WTC11 (cell line): Measurements from ENCODE around the gene ACACA. TPM values are rescaled to one million over a fixed set of nuclear protein-coding genes. Genes with fewer than 3 reads are reported as not detected.

Experiments
- ATAC-seq: fragments of 200-7000 bp; cut with Tn5 transposase; 2 replicates; pipeline ENCODE4 v1.10.0; 2021; ENCODE audit warnings: mild to moderate bottlenecking, moderate library complexity
- CTCF ChIA-PET: fragments of 300-600 bp; sonication (Branson Sonifier 250); formaldehyde crosslinking; loops from one replicate; lab custom pipeline; 2021; ENCODE audit warnings: antibody characterized with exemption; lab: Charles Lee
- POLR2A ChIA-PET: fragments of 350-600 bp; sonication (Branson Sonifier 250); formaldehyde crosslinking; loops from one replicate; lab custom pipeline; 2021; ENCODE audit warnings: antibody characterized with exemption; lab: Charles Lee
- DNase-seq: peaks from one replicate; pipeline ENCODE4 v3.0.0; 2021; ENCODE audit warnings: low spot score
- H3K27ac Mint-ChIP-seq: 2 replicates; pipeline ENCODE4 v1.8.0; 2021; ENCODE audit warnings: mixed read lengths
- H3K27me3 Mint-ChIP-seq: 2 replicates; pipeline ENCODE4 v1.8.0; 2021; ENCODE audit warnings: low read depth, mild to moderate bottlenecking, moderate library complexity, mixed read lengths
- H3K36me3 Mint-ChIP-seq: 2 replicates; pipeline ENCODE4 v1.8.0; 2021; ENCODE audit warnings: mixed read lengths
- H3K4me1 Mint-ChIP-seq: 2 replicates; pipeline ENCODE4 v1.8.0; 2022; ENCODE audit warnings: mixed read lengths
- H3K4me3 Mint-ChIP-seq: 2 replicates; pipeline ENCODE4 v1.8.0; 2021; ENCODE audit warnings: mild to moderate bottlenecking, moderate library complexity, mixed read lengths
- H3K9me3 Mint-ChIP-seq: 2 replicates; pipeline ENCODE4 v1.8.0; 2021; ENCODE audit warnings: mixed read lengths
- CTCF ChIP-seq: fragments of 200-600 bp; IDR thresholded peaks from 2 replicates; pipeline ENCODE4 v1.8.0; 2022; ENCODE audit warnings: antibody characterized with exemption
- ETV6 ChIP-seq: sonication (generic); formaldehyde crosslinking; IDR thresholded peaks from 2 replicates; pipeline ENCODE4 v1.8.1; 2022; ENCODE audit warnings: mild to moderate bottlenecking, missing genetic modification reagents
- FOXJ3 ChIP-seq: sonication (generic); formaldehyde crosslinking; IDR thresholded peaks from 2 replicates; pipeline ENCODE4 v1.9.0; 2021; ENCODE audit warnings: missing genetic modification reagents, mild to moderate bottlenecking, borderline replicate concordance
- FOXP4 ChIP-seq: sonication (generic); formaldehyde crosslinking; IDR thresholded peaks from 2 replicates; pipeline ENCODE4 v1.8.0; 2022; ENCODE audit warnings: mild to moderate bottlenecking, missing genetic modification reagents
- JAZF1 ChIP-seq: fragments of 250-450 bp; sonication (Bioruptor Pico); IDR thresholded peaks from 2 replicates; pipeline ENCODE4 v1.9.0; 2021; ENCODE audit warnings: moderate library complexity, mild to moderate bottlenecking, inconsistent platforms
- MXD4 ChIP-seq: fragments of 250-450 bp; sonication (Bioruptor Pico); IDR thresholded peaks from 2 replicates; pipeline ENCODE4 v1.8.0; 2021; ENCODE audit warnings: mild to moderate bottlenecking, moderate library complexity, borderline replicate concordance
- NR2C2 ChIP-seq: sonication (generic); formaldehyde crosslinking; IDR thresholded peaks from 2 replicates; pipeline ENCODE4 v1.8.0; 2022; ENCODE audit warnings: mild to moderate bottlenecking, missing genetic modification reagents
- OVOL2 ChIP-seq: fragments of 250-450 bp; sonication (Bioruptor Pico); IDR thresholded peaks from 2 replicates; pipeline ENCODE4 v1.9.0; 2021; ENCODE audit warnings: mild to moderate bottlenecking, borderline replicate concordance
- RELA ChIP-seq: sonication (generic); formaldehyde crosslinking; IDR thresholded peaks from 2 replicates; pipeline ENCODE4 v1.8.1; 2022; ENCODE audit warnings: missing genetic modification reagents, mild to moderate bottlenecking, borderline replicate concordance
- TCF7 ChIP-seq: sonication (generic); formaldehyde crosslinking; IDR thresholded peaks from 2 replicates; pipeline ENCODE4 v1.8.0; 2022; ENCODE audit warnings: mild to moderate bottlenecking, low read depth, missing genetic modification reagents, moderate library complexity
- TEAD1 ChIP-seq: sonication (generic); formaldehyde crosslinking; IDR thresholded peaks from 2 replicates; pipeline ENCODE4 v1.8.0; 2022; ENCODE audit warnings: mild to moderate bottlenecking, missing genetic modification reagents
- ZBTB21 ChIP-seq: sonication (generic); formaldehyde crosslinking; IDR thresholded peaks from 2 replicates; pipeline ENCODE4 v1.8.1; 2023; ENCODE audit warnings: mild to moderate bottlenecking, missing genetic modification reagents, borderline replicate concordance
- ZNF121 ChIP-seq: sonication (generic); formaldehyde crosslinking; IDR thresholded peaks from 2 replicates; pipeline ENCODE4 v1.8.0; 2023; ENCODE audit warnings: missing genetic modification reagents
- ZNF396 ChIP-seq: fragments of 250-450 bp; sonication (Bioruptor Pico); IDR thresholded peaks from 2 replicates; pipeline ENCODE4 v1.8.0; 2021; ENCODE audit warnings: mild to moderate bottlenecking, moderate library complexity, borderline replicate concordance
- ZNF671 ChIP-seq: fragments of 250-450 bp; sonication (Bioruptor Pico); IDR thresholded peaks from 2 replicates; pipeline ENCODE4 v1.8.0; 2021; ENCODE audit warnings: mild to moderate bottlenecking
- ZSCAN18 ChIP-seq: fragments of 250-450 bp; sonication (Bioruptor Pico); IDR thresholded peaks from 2 replicates; pipeline ENCODE4 v2.1.2; 2022; ENCODE audit warnings: mild to moderate bottlenecking, moderate library complexity
- total RNA-seq: library from RNA; stranded (reverse); gene quantifications from 3 replicates; pipeline ENCODE4 v1.2.3, GENCODE V29; 2021
- TF ChIP-seq, protein P1 (sequence below): sonication (generic); formaldehyde crosslinking; conservative IDR thresholded peaks from 2 replicates; pipeline ENCODE4 v1.8.1; 2023; ENCODE audit warnings: mild to moderate bottlenecking, low read depth, missing genetic modification reagents, moderate library complexity
- TF ChIP-seq, protein P2 (sequence below): sonication (generic); formaldehyde crosslinking; IDR thresholded peaks from 2 replicates; pipeline ENCODE4 v1.8.0; 2023; ENCODE audit warnings: mild to moderate bottlenecking, missing genetic modification reagents
- TF ChIP-seq, protein P3 (sequence below): fragments of 250-450 bp; sonication (Bioruptor Pico); IDR thresholded peaks from 2 replicates; pipeline ENCODE4 v1.9.0; 2021; ENCODE audit warnings: mild to moderate bottlenecking
- TF ChIP-seq, protein P4 (sequence below): sonication (generic); formaldehyde crosslinking; conservative IDR thresholded peaks from 2 replicates; pipeline ENCODE4 v1.8.1; 2022; ENCODE audit warnings: mild to moderate bottlenecking, missing genetic modification reagents

ACACA gene
- total RNA-seq, 1 experiment from 2014 or later: 167 TPM

GRCh38 chr17:37286430-37286829 lies 120.2 kb downstream of the ACACA start:
- Mint-ChIP-seq H3K4me3 (no peak overlapping the region), H3K9me3 (no peaks in the 10 kb centered on the region), H3K4me1 (peaks cover 19% of the 10 kb centered on the region), H3K27me3 (no peaks in the 10 kb centered on the region), H3K36me3 (peaks cover 22% of the 10 kb centered on the region), H3K27ac (0 out of 2 replicates have a peak overlapping the region, but pooled peaks have one; percentile 34)
- TF ChIP-seq ZNF671 (no peak), ZNF121 (CRISPR knock-in tag) (peak; percentile 73; the same call in 1 of the 2 replicates)
- ATAC-seq: no peak
- ChIA-PET POLR2A (interaction anchor here (1.0 kb wide), 1 partner anchor 15 kb away, joined by 5 read pairs; no protein-coding TSS in a partner anchor), CTCF (interaction anchor here (0.6 to 1.7 kb wide), 3 partner anchors 13 to 1568 kb away, joined by 3 to 6 read pairs (median 6); no protein-coding TSS in a partner anchor)
- DNase-seq: no peak

DNA sequence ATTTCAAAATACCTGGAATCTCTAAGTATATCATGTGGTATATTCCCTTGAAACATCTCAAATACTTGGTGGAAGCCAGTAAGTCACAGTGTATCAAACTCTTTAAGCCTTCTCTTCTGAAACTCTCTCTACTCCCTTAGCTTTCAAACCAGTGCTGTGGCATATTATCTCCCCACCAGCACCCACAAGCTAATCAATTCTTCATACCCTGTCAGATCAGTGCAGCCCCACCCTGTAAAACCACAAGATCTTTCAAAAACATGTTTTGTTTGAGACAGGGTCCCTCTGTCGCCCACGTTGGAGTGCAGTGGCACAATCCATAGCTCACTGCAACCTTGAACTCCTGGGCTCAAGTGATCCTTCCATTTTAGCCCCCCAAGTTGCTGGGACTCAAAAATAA lies 122.4 kb downstream of the ACACA start:
- H3K27me3 Mint-ChIP-seq: no peaks in the 10 kb centered on the region
- CTCF ChIA-PET: interaction anchor here (1.5 kb wide), 1 partner anchor 89 kb away, joined by 4 read pairs; no protein-coding TSS in a partner anchor
- H3K27ac Mint-ChIP-seq: peak overlapping the region; percentile 34; the same call in 1 of the 2 replicates
- H3K4me3 Mint-ChIP-seq: no peak overlapping the region
- peaks cover 17% of the 10 kb centered on the region for H3K4me1 Mint-ChIP-seq
- no peak for DNase-seq
- no peak for ATAC-seq
- peaks cover 25% of the 10 kb centered on the region for H3K36me3 Mint-ChIP-seq
- no peaks in the 10 kb centered on the region for H3K9me3 Mint-ChIP-seq
- TF ChIP-seq, protein P1, sequence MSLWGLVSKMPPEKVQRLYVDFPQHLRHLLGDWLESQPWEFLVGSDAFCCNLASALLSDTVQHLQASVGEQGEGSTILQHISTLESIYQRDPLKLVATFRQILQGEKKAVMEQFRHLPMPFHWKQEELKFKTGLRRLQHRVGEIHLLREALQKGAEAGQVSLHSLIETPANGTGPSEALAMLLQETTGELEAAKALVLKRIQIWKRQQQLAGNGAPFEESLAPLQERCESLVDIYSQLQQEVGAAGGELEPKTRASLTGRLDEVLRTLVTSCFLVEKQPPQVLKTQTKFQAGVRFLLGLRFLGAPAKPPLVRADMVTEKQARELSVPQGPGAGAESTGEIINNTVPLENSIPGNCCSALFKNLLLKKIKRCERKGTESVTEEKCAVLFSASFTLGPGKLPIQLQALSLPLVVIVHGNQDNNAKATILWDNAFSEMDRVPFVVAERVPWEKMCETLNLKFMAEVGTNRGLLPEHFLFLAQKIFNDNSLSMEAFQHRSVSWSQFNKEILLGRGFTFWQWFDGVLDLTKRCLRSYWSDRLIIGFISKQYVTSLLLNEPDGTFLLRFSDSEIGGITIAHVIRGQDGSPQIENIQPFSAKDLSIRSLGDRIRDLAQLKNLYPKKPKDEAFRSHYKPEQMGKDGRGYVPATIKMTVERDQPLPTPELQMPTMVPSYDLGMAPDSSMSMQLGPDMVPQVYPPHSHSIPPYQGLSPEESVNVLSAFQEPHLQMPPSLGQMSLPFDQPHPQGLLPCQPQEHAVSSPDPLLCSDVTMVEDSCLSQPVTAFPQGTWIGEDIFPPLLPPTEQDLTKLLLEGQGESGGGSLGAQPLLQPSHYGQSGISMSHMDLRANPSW: no peak
- TF ChIP-seq MXD4: no peak
- TF ChIP-seq, protein P2, sequence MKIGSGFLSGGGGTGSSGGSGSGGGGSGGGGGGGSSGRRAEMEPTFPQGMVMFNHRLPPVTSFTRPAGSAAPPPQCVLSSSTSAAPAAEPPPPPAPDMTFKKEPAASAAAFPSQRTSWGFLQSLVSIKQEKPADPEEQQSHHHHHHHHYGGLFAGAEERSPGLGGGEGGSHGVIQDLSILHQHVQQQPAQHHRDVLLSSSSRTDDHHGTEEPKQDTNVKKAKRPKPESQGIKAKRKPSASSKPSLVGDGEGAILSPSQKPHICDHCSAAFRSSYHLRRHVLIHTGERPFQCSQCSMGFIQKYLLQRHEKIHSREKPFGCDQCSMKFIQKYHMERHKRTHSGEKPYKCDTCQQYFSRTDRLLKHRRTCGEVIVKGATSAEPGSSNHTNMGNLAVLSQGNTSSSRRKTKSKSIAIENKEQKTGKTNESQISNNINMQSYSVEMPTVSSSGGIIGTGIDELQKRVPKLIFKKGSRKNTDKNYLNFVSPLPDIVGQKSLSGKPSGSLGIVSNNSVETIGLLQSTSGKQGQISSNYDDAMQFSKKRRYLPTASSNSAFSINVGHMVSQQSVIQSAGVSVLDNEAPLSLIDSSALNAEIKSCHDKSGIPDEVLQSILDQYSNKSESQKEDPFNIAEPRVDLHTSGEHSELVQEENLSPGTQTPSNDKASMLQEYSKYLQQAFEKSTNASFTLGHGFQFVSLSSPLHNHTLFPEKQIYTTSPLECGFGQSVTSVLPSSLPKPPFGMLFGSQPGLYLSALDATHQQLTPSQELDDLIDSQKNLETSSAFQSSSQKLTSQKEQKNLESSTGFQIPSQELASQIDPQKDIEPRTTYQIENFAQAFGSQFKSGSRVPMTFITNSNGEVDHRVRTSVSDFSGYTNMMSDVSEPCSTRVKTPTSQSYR: no peak
- TF ChIP-seq TCF7 (CRISPR knock-in tag): no peak
- no peak for TF ChIP-seq JAZF1 (CRISPR knock-in tag)
- TF ChIP-seq OVOL2 (CRISPR knock-in tag): no peak
- TF ChIP-seq RELA (CRISPR knock-in tag): no peak
- no peak for TF ChIP-seq TEAD1 (CRISPR knock-in tag)
- no peak for TF ChIP-seq NR2C2 (CRISPR knock-in tag)
- no peak for TF ChIP-seq ZNF396
- TF ChIP-seq FOXJ3 (CRISPR knock-in tag): no peak
- TF ChIP-seq, protein P3, sequence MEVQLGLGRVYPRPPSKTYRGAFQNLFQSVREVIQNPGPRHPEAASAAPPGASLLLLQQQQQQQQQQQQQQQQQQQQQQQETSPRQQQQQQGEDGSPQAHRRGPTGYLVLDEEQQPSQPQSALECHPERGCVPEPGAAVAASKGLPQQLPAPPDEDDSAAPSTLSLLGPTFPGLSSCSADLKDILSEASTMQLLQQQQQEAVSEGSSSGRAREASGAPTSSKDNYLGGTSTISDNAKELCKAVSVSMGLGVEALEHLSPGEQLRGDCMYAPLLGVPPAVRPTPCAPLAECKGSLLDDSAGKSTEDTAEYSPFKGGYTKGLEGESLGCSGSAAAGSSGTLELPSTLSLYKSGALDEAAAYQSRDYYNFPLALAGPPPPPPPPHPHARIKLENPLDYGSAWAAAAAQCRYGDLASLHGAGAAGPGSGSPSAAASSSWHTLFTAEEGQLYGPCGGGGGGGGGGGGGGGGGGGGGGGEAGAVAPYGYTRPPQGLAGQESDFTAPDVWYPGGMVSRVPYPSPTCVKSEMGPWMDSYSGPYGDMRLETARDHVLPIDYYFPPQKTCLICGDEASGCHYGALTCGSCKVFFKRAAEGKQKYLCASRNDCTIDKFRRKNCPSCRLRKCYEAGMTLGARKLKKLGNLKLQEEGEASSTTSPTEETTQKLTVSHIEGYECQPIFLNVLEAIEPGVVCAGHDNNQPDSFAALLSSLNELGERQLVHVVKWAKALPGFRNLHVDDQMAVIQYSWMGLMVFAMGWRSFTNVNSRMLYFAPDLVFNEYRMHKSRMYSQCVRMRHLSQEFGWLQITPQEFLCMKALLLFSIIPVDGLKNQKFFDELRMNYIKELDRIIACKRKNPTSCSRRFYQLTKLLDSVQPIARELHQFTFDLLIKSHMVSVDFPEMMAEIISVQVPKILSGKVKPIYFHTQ (CRISPR knock-in tag): no peak
- no peak for TF ChIP-seq ZBTB21 (CRISPR knock-in tag)
- no peak for TF ChIP-seq ZNF121 (CRISPR knock-in tag)
- TF ChIP-seq, protein P4, sequence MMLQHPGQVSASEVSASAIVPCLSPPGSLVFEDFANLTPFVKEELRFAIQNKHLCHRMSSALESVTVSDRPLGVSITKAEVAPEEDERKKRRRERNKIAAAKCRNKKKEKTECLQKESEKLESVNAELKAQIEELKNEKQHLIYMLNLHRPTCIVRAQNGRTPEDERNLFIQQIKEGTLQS (CRISPR knock-in tag): no peak
- no peak for TF ChIP-seq ETV6 (CRISPR knock-in tag)
- TF ChIP-seq ZSCAN18: no peak
- no peak for TF ChIP-seq FOXP4 (CRISPR knock-in tag)
- no peak for TF ChIP-seq CTCF
- TF ChIP-seq, all 79 proteins: peak for 0
- POLR2A ChIA-PET: no interaction called here
